HepG2 (cell line): ENCODE data around the gene PLCB1. TPM values are rescaled to one million over a fixed set of nuclear protein-coding genes. Genes with fewer than 3 reads are reported as not detected.

Source experiments
- ADNP ChIP-seq: sonication (generic); formaldehyde crosslinking; IDR thresholded peaks from 2 replicates; pipeline ENCODE4 v1.4.0; 2020; ENCODE audit warnings: missing genetic modification reagents
- BHLHE40 ChIP-seq: IDR thresholded peaks from 2 replicates; pipeline ENCODE4 v1.6.1; 2011; ENCODE audit warnings: low read length, improper control_type of control experiment
- CBX2 ChIP-seq, 2 experiments: fragments of 200-600 bp in 1 of 2; sonication (generic); formaldehyde crosslinking in 1 of 2; IDR thresholded peaks; 2 replicates each; pipeline versions ENCODE4 v1.7.0 to v1.8.1; 2018 to 2022; ENCODE audit warnings: low read depth in 2 of 2, low read length in 1 of 2, mild to moderate bottlenecking in 1 of 2, missing genetic modification reagents in 1 of 2
- EP300 ChIP-seq, 3 experiments: sonication (generic) in 1 of 3; formaldehyde crosslinking in 1 of 3; IDR thresholded peaks; 2 replicates each; pipeline versions ENCODE4 v1.5.1 to v1.6.1; 2011 to 2020; ENCODE audit warnings: low read depth in 2 of 3, low read length in 2 of 3, borderline replicate concordance in 1 of 3, improper control_type of control experiment in 1 of 3, mild to moderate bottlenecking in 1 of 3, missing genetic modification reagents in 1 of 3, moderate library complexity in 1 of 3
- FOXA3 ChIP-seq: IDR thresholded peaks from 2 replicates; pipeline ENCODE4 v1.6.1; 2016; ENCODE audit warnings: missing genetic modification reagents, missing compliant biosample characterization
- HES4 ChIP-seq: sonication (generic); formaldehyde crosslinking; IDR thresholded peaks from 2 replicates; pipeline ENCODE4 v1.9.0; 2021; ENCODE audit warnings: mild to moderate bottlenecking, missing genetic modification reagents, borderline replicate concordance
- KDM2A ChIP-seq: sonication (generic); formaldehyde crosslinking; IDR thresholded peaks from 2 replicates; pipeline ENCODE4 v1.4.0; 2020; ENCODE audit warnings: low read depth, missing genetic modification reagents, borderline replicate concordance
- SIN3A ChIP-seq: IDR thresholded peaks from 2 replicates; pipeline ENCODE4 v1.6.1; 2011; ENCODE audit warnings: low read depth, mild to moderate bottlenecking, control low read depth, low read length, borderline replicate concordance
- SUZ12 ChIP-seq: fragments of 150-350 bp; IDR thresholded peaks from 2 replicates; pipeline ENCODE4 v1.6.1; 2014; ENCODE audit warnings: low read depth, low read length
- ZFP62 ChIP-seq: sonication (generic); formaldehyde crosslinking; IDR thresholded peaks from 2 replicates; pipeline ENCODE4 v1.4.0; 2020; ENCODE audit warnings: missing genetic modification reagents
- ZMYM3 ChIP-seq: sonication (generic); formaldehyde crosslinking; IDR thresholded peaks from 2 replicates; pipeline ENCODE4 v1.5.1; 2020; ENCODE audit warnings: mild to moderate bottlenecking, missing genetic modification reagents
- ZMYM4 ChIP-seq: sonication (generic); formaldehyde crosslinking; IDR thresholded peaks from 2 replicates; pipeline ENCODE4 v1.8.1; 2023; ENCODE audit warnings: mild to moderate bottlenecking, missing genetic modification reagents
- ZNF318 ChIP-seq: sonication (generic); formaldehyde crosslinking; IDR thresholded peaks from 2 replicates; pipeline ENCODE4 v1.4.0; 2020; ENCODE audit warnings: mild to moderate bottlenecking, missing genetic modification reagents
- ZNF605 ChIP-seq: sonication (generic); formaldehyde crosslinking; IDR thresholded peaks from 2 replicates; pipeline ENCODE4 v1.8.0; 2022; ENCODE audit warnings: mild to moderate bottlenecking, missing genetic modification reagents
- polyA plus RNA-seq, 8 experiments: library from polyadenylated mRNA; depleted of rRNA in 3 of 8; stranded (reverse) in 7 of 8; unstranded in 1 of 8; fragments of >200 nt; fragmentation: Illumina TruSeq in 4 of 8; extraction: Trizol in 4 of 8; gene quantifications; 2 replicates each; pipeline versions ENCODE4 v1.2.1 to v1.2.3, GENCODE V29; 2011 to 2016; ENCODE audit warnings: low read depth in 4 of 8, missing spikeins in 1 of 8, mixed read lengths in 1 of 8; ENCODE audit not compliant: insufficient read depth in 1 of 8
- total RNA-seq, 5 experiments: library from RNA; depleted of rRNA; stranded (reverse); fragments of >200 nt; fragmentation: Illumina TruSeq; extraction: Trizol; gene quantifications; 2 replicates each; pipeline ENCODE4 v1.2.3, GENCODE V29; 2016; ENCODE audit warnings: low read depth in 1 of 5
- TF ChIP-seq, protein P1 (sequence below): sonication (generic); formaldehyde crosslinking; IDR thresholded peaks from 2 replicates; pipeline ENCODE4 v1.4.0; 2020; ENCODE audit warnings: mild to moderate bottlenecking, missing genetic modification reagents
- TF ChIP-seq, protein P2 (sequence below): sonication (generic); formaldehyde crosslinking; IDR thresholded peaks from 2 replicates; pipeline ENCODE4 v1.9.0; 2021; ENCODE audit warnings: missing genetic modification reagents, mild to moderate bottlenecking, borderline replicate concordance

Gene PLCB1
- total and polyA plus RNA-seq, 2 of the 13 experiments (the other 11 are each of a cell fraction or from before 2014, with no cell fraction given): 42.4 to 55.9 TPM

DNA sequence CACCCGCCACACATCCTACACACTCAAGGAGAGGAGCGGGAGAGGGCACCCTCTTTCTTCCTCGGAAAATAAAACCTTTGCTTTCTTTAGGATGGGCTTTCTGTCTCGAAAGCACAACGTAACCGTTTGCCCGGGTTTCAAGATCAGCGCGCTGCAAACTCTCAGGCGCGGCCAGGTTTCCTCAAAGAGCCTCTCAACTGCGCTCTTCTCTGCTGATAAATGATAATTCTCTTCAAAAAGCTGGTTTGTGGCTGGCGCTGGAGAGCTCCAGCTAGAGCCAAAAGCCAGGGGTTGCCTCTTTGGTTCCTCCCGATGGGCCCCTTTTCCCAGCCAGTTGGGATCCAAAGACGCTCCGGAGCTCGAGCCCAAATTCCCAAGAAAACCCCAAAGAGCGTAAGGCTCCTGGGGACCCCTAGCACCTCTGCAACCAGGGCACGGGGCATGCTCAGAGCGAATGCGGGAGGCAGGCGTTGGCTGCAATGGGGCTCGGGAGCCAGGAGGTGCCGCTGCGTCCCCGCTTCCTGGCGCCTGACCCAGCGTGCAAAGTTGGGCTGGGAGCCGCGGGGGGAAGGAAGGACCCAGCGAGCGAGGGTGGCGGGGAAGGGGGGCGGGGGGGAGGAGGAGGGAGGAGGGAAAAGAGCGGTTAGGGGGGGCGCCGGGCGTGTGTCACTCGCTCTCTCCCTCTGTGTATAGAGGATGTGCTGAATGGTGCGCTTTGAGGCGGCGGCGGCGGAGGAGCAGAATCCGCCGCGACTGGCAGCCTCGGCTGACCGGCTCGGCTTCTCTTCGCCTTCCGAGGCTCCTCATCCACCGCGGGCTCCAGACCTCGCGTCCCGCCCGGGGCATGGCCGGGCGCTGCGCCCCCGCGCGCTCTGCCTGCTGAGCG, at the start of gene PLCB1 (continued):
- TF ChIP-seq SUZ12 (no peak), KDM2A (CRISPR knock-in tag) (peak; percentile 97), BHLHE40 (peak; percentile 66), HES4 (CRISPR knock-in tag) (peak; percentile 52; the same call in 1 of the 2 replicates), ZMYM4 (CRISPR knock-in tag) (peak; percentile 96), CBX2 (IDR thresholded peaks at IDR 0.05; ENCODE audit: low read depth, low read length) (no peak), CBX2 (CRISPR knock-in tag; IDR thresholded peaks at IDR 0.05; ENCODE audit: low read depth) (no peak), ZNF605 (CRISPR knock-in tag) (peak; percentile 93), ZNF318 (CRISPR knock-in tag) (no peak), ADNP (no peak), FOXA3 (peak; percentile 61), EP300 (IDR thresholded peaks at IDR 0.05; ENCODE audit: low read depth in 2 of 2, low read length in 2 of 2) (0 out of 4 replicates have a peak, but pooled peaks have one; percentile 8 to 13), EP300 (CRISPR knock-in tag; IDR thresholded peaks at IDR 0.05; ENCODE audit: borderline replicate concordance) (peak; percentile 38; the same call in 1 of the 2 replicates), ZMYM3 (CRISPR knock-in tag) (peak; percentile 84), ZFP62 (CRISPR knock-in tag) (no peak), SIN3A (peak; percentile 35; the same call in 1 of the 2 replicates)
- TF ChIP-seq, protein P1, sequence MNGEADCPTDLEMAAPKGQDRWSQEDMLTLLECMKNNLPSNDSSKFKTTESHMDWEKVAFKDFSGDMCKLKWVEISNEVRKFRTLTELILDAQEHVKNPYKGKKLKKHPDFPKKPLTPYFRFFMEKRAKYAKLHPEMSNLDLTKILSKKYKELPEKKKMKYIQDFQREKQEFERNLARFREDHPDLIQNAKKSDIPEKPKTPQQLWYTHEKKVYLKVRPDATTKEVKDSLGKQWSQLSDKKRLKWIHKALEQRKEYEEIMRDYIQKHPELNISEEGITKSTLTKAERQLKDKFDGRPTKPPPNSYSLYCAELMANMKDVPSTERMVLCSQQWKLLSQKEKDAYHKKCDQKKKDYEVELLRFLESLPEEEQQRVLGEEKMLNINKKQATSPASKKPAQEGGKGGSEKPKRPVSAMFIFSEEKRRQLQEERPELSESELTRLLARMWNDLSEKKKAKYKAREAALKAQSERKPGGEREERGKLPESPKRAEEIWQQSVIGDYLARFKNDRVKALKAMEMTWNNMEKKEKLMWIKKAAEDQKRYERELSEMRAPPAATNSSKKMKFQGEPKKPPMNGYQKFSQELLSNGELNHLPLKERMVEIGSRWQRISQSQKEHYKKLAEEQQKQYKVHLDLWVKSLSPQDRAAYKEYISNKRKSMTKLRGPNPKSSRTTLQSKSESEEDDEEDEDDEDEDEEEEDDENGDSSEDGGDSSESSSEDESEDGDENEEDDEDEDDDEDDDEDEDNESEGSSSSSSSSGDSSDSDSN (CRISPR knock-in tag): peak; percentile 86
- TF ChIP-seq, protein P2, sequence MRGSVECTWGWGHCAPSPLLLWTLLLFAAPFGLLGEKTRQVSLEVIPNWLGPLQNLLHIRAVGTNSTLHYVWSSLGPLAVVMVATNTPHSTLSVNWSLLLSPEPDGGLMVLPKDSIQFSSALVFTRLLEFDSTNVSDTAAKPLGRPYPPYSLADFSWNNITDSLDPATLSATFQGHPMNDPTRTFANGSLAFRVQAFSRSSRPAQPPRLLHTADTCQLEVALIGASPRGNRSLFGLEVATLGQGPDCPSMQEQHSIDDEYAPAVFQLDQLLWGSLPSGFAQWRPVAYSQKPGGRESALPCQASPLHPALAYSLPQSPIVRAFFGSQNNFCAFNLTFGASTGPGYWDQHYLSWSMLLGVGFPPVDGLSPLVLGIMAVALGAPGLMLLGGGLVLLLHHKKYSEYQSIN: no peak
